Measurements from ENCODE around the gene HADHB. TPM values are rescaled to one million over a fixed set of nuclear protein-coding genes. Genes with fewer than 3 reads are reported as not detected.
"Not testable (repeated sequence)": the region's sequence is repeated elsewhere in the genome, so short reads cannot be mapped to it uniquely, and the experiment has no call there.

The HADHB gene
- total RNA-seq, 1 donor: 102 TPM

DNA sequence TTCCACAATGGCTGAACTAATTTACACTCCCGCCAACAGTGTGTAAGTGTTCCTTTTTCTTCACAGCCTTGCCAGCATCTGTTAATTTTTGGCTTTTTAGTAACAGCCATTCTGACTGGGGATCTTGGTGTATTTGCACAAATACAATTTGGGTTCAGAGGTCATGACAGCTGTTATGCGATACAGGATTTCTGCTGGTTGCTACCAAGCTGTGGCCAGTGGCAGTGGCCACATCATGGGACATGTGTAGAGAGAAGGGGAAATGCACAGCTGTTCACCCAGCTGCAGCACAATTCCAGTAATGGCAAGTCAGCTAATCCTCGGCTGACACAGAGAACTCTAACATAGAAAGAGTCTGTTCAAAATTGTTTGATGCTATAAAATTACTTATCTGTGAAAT is 80.2 kb downstream of the HADHB start:
- H3K4me3 ChIP-seq (ENCODE audit: low read depth, low read length): no peak overlapping the region
- no peak for DNase-seq (ENCODE audit: low read depth)
- no peak for TF ChIP-seq CTCF (IDR thresholded peaks at IDR 0.05; ENCODE audit: insufficient read depth, low read length)

- no peak for TF ChIP-seq CTCF (IDR thresholded peaks at IDR 0.05; ENCODE audit: insufficient read depth, low read length)
- DNase-seq (ENCODE audit: low read depth): peak; percentile 39
- no peak overlapping the region for H3K4me3 ChIP-seq (ENCODE audit: low read depth, low read length)
Measured at GRCh38 chr2:26325851-26326250, 81.1 kb downstream of the HADHB start.

DNA sequence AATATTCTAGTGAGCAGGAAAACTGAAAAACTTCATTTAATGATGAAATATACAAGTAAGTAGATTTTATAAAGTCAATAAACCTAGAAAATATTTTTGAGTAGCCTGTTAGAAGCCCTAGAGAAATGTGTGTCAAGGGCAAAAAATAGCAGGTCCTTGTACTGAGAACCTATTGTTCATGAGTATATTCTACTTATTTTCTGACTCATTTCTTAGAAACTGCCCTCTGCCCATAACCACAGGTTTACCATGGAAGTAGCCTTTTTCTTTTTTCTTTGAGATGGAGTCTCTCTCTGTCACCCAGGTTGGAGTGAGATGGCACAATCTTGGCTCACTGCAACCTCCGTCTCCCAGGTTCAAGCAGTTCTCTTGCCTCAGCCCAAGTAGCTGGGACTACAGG is 81.8 kb downstream of the HADHB start:
- no peak for DNase-seq (ENCODE audit: low read depth)

DNA sequence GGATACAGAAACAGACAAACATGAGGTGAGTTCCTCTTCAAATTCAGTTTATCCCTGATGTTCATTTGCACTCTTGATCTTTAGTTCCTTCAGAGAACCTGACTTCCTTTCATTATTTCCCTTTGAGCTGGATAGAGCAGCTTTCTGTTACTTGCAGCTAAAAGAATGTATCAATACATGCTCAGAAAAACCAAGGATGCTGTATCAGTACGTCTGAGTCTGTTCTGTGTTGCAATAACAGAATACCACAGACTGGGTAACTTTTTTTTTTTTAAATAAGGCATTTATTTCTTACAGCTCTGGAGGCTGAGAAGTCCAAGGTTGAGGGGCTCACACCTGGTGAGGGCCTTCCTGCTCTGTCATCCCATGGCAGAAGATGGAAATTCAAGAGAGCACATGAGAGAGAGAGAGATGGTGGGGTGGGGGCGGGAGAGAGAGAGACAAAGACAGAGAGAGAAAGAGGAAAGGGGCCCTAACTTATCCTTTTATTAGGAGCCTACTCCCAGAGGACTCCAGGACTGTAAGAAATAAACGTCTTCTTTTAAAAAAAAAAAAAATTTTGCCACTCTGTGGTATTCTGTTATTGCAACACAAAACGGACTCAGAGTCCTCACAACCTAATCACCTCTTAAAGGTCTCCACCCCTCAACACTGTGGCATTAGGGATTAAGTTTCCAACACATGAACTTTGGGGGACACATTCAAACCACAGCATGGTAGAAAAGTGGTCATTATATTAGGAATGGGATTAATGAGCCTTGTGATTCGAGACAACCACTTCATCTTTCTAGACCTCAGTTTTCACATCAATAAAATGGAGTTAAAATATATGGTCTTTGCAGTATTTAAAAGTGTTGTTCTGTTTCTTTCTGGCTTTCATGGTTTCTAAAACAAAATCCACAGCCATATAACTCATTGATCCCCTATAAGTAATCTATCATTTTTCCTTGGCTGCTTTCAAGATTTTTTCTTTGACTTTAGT is 82.8 kb downstream of the HADHB start:
- TF ChIP-seq CTCF (IDR thresholded peaks at IDR 0.05; ENCODE audit: insufficient read depth, low read length): no peak
- DNase-seq (ENCODE audit: low read depth): peak; percentile 51
- no peak overlapping the region for H3K4me3 ChIP-seq (ENCODE audit: low read depth, low read length)

More for the DNA sequence above, 81.8 kb downstream of the HADHB start:
- no peak overlapping the region for H3K4me3 ChIP-seq (ENCODE audit: low read depth, low read length)
- TF ChIP-seq CTCF (IDR thresholded peaks at IDR 0.05; ENCODE audit: insufficient read depth, low read length): no peak

- H3K4me3 ChIP-seq (ENCODE audit: low read depth, low read length); DNase-seq (ENCODE audit: low read depth): not testable (repeated sequence)
Measured at GRCh38 chr2:26329083-26329482, 84.3 kb downstream of the HADHB start.

DNA sequence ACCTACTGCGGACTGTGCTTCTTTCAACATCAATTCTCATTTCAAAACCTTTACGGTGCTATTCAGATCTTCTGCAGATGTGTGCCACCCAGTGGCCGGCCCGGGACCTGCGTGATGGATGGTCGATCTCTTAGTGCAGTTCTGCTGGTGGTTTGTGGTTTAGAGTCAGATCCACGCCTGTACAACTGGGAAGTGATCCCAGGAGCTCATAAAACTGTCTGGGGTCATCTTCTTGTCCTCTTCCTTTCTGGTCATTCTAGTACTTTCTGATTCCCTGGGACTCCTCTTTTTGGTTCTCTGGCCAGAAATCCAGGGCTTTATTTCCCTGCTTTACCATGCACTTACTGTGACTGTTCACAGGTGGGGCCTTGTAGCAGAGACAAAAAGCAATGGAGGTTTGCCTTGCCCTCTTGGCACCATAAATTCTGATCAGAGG is 85.4 kb downstream of the HADHB start:
- DNase-seq (ENCODE audit: low read depth): peak; percentile 82
- no peak overlapping the region for H3K4me3 ChIP-seq (ENCODE audit: low read depth, low read length)
- TF ChIP-seq CTCF (IDR thresholded peaks at IDR 0.05; ENCODE audit: insufficient read depth, low read length): peak; percentile 95

GRCh38 chr2:26330604-26331003 is 85.9 kb downstream of the HADHB start:
- no peak overlapping the region for H3K4me3 ChIP-seq (ENCODE audit: low read depth, low read length)
- TF ChIP-seq CTCF (IDR thresholded peaks at IDR 0.05; ENCODE audit: insufficient read depth, low read length): no peak
- no peak for DNase-seq (ENCODE audit: low read depth)

- not testable (repeated sequence) for H3K4me3 ChIP-seq (ENCODE audit: low read depth, low read length); DNase-seq (ENCODE audit: low read depth)
Measured at GRCh38 chr2:26331321-26331720, 86.6 kb downstream of the HADHB start.

All from fibroblast of the aortic adventitia (primary cell).